Inflammatory macrophage treated with lipopolysaccharide for 4 hours (primary cell): Measurements from ENCODE around the gene PCDH19.

Source experiments
- DNase-seq: peaks from one replicate; pipeline ENCODE4 v3.0.0-alpha.2; 2020

PCDH19 gene

GRCh38 chrX:100405424-100405823, 4.6 kb downstream of the PCDH19 start:
- no peak for DNase-seq

- DNase-seq = no peak
These were observed 5.2 kb downstream of the PCDH19 start for GRCh38 chrX:100404851-100405250.

- DNase-seq = no peak
These were observed 14.3 kb downstream of the PCDH19 start for GRCh38 chrX:100395781-100396180.

GRCh38 chrX:100381619-100382018, 28.5 kb downstream of the PCDH19 start:
- DNase-seq = no peak

- DNase-seq = no peak
These were observed 30.6 kb downstream of the PCDH19 start for GRCh38 chrX:100379388-100379986.

- no peak for DNase-seq
These were observed 32.2 kb downstream of the PCDH19 start for GRCh38 chrX:100377826-100378225.

GRCh38 chrX:100376576-100376975, 33.5 kb downstream of the PCDH19 start:
- no peak for DNase-seq

- no peak for DNase-seq
These were observed 36.4 kb downstream of the PCDH19 start for GRCh38 chrX:100373673-100374072.

GRCh38 chrX:100368167-100368566, 41.9 kb downstream of the PCDH19 start:
- DNase-seq = no peak

- no peak for DNase-seq
These were observed 46.2 kb downstream of the PCDH19 start for GRCh38 chrX:100363896-100364295.

- no peak for DNase-seq
These were observed 51.3 kb downstream of the PCDH19 start for GRCh38 chrX:100358766-100359165.

GRCh38 chrX:100356351-100356896, 53.6 kb downstream of the PCDH19 start:
- DNase-seq = no peak

GRCh38 chrX:100355680-100356079, 54.4 kb downstream of the PCDH19 start:
- no peak for DNase-seq

GRCh38 chrX:100353326-100353725, 56.7 kb downstream of the PCDH19 start:
- no peak for DNase-seq

- no peak for DNase-seq
These were observed 59.2 kb downstream of the PCDH19 start for GRCh38 chrX:100350704-100351489.

GRCh38 chrX:100349391-100349790, 60.7 kb downstream of the PCDH19 start:
- no peak for DNase-seq

GRCh38 chrX:100341142-100341510, 68.9 kb downstream of the PCDH19 start:
- DNase-seq = no peak

GRCh38 chrX:100340491-100341141, 69.5 kb downstream of the PCDH19 start:
- no peak for DNase-seq

- no peak for DNase-seq
These were observed 81.7 kb downstream of the PCDH19 start for GRCh38 chrX:100328351-100328750.

- no peak for DNase-seq
These were observed 90.4 kb downstream of the PCDH19 start for GRCh38 chrX:100319716-100320115.

GRCh38 chrX:100316987-100317386, 93.1 kb downstream of the PCDH19 start:
- DNase-seq = no peak

- no peak for DNase-seq
These were observed 94.5 kb downstream of the PCDH19 start for GRCh38 chrX:100315566-100315965.

- no peak for DNase-seq
These were observed 110.5 kb downstream of the PCDH19 start for GRCh38 chrX:100299559-100299958.

- DNase-seq = no peak
These were observed 112.3 kb downstream of the PCDH19 start for GRCh38 chrX:100297728-100298127.
